Hematopoietic multipotent progenitor cell treated with erythropoietin and hydrocortisone succinate and interleukin-3 and kit ligand, for 6 days (in vitro differentiated cells): Measurements from ENCODE around the gene PPP1R36.
"Not testable (repeated sequence)": the region's sequence is repeated elsewhere in the genome, so short reads cannot be mapped to it uniquely, and the experiment has no call there.

Source experiments
- DNase-seq: peaks from one replicate; pipeline ENCODE4 v3.0.0-alpha.2; 2015

Gene PPP1R36, protein sequence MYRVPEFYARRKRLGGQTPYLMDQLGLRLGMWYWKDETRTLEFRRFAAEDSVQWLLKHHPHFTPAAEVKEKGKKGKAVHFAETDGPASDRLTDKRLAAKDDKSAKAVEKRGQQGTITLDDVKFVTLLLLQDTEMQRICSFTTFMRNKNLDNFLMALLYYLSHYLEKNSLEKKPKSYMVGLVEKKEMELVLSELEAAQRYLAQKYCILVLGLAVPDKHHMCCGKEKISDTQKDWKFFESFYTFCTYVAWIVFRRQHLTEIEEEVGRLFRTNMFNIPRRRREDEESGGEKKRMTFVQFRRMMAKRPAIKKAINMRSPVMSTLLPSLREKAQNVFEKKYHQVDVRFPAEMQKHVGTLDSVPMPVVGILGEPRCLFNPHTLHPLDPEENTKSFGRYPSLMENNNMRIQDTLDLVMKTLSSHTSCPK

DNA sequence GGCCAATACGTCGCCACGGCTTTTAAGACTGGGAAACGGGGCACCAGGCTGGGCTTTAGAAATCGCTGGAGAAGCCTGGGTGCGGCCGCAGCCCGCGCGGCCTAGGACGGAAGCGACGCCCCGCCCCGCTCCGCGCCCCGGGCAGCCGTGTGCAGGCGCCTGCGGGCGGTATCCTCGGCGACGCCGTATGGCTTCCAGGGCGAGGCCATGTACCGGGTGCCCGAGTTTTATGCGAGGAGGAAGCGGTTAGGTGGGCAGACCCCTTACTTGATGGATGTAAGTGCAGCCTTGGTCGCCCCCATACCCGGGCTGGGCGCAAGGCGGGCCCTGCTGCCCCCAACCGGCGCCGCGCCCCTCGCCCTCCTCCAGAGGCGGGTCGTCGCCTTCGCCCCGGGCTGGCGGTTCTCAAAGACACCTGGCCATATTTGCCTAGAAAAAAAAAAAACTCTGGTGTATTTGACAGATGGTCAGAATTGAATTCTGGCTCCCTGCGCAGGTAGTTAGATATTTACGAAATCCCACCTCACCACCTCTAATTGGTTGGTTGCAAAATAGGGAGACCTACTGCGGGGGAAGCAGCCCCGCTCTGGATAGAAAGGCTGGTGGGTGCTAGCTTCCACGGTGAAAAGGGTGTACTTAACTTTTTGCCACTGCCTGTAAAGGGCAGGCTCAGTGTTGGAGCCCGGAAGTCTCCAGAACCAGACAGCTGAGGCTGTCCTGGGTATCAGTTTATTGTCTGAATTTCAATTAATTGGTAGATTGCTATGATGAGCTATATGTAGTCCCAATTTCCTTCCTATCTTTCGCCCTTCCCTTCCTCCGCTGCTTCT lies at the start of gene PPP1R36:
TSS of gene PPP1R36 (plus strand) at position 171 of the 830 bp plus-strand sequence. CDS start at position 208, 37 bp downstream.
- peak; percentile 76 for DNase-seq

DNA sequence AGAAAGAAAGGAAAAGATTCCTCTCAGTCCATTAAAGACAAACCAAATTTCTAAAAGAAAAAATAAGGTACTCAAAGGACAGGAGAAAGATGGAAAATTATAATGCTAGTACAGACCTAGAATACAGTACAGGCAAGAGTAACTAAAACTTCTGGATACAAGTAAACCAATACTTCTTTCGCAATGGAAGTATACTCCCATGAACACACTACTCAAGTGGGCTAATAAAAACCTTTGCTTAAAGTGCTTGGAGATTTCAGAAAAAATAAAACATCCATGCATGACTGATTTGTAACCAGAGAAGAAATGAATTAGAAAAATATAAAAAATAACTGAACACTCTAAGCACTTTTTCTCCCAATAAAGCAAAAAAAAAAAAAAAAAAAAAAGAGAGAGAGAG lies 49.7 kb upstream of the PPP1R36 start:
- DNase-seq: no peak

DNA sequence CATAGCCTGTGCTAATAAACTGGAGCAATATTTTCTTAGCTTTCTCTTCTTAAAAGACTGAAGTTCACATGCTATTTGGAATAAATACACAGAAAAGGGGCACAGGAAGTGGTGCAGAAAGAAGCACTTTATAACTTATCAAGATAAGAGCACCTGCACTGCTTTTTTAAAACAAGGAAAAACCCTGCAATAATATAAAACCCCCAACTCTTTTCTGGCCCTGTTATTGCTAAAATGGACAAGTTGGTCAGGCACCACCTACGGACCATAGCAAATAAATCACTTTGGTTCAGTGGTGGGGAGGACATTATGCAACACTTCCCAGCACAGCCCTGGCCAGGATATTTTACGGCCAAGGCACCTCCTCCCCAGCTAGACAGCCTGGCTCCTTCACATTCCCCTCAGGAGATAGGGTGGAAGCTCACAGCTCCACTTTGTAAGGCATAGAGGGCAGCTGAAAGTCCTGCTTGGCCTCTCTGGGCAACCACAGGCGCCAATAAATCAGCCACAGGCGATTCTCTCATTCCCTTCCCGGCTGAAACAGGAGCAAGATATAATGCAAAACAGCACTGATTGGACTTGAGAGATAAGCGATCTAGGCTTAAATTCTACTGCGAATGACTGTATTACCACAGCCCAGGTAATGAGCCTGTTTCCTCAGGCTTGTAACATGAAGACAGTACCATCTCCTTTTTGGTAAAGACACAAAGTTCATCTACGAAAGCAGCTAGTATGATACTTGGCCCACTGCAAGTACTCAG lies 48.2 kb upstream of the PPP1R36 start:
- no peak for DNase-seq

DNA sequence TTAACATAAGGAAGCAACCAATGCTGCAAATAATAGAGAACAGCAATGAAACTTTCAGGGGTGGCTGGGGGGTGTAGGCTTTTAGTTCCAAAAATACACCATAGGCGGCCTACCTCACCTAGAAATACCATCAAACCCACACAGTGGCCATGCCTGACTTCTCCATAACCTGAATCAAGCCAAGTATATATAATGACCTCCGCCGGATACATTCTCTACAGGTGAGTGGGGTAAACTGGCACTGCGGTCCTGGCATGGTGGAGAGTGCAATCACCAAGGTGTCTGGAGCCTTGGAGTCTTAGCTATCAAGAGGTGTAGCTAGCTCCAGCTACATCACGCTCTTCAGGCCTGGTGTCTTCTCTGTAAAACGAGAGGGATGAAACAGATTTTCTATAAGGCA lies 47.3 kb upstream of the PPP1R36 start:
- DNase-seq: peak; percentile 17

DNA sequence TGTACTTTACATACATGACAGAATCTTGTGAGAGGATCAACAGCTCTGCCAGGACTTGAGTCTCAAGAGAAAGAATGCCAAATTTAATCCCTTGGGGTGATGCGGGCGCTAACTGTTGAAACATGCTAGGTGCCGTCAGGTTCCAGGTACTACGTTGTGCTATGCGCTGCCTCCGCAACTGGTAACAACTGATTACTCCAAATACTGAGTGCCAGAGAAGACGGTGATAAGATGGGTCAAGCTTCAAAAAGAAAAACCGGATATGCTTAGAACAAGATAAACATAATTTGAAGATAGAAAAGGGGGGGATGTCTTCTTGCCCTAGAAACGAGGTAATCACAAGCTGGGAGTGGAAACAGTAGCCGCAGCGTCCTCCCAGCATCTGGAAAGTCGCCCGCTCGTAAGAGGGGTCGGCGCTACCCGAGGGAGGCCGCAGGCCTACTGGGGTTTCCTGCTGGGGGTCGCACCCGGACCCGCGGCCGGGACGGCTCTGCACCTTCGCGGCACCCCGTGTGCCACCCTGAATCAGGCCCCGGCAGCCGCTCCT lies 46.8 kb upstream of the PPP1R36 start:
- peak; percentile 76 for DNase-seq

DNA sequence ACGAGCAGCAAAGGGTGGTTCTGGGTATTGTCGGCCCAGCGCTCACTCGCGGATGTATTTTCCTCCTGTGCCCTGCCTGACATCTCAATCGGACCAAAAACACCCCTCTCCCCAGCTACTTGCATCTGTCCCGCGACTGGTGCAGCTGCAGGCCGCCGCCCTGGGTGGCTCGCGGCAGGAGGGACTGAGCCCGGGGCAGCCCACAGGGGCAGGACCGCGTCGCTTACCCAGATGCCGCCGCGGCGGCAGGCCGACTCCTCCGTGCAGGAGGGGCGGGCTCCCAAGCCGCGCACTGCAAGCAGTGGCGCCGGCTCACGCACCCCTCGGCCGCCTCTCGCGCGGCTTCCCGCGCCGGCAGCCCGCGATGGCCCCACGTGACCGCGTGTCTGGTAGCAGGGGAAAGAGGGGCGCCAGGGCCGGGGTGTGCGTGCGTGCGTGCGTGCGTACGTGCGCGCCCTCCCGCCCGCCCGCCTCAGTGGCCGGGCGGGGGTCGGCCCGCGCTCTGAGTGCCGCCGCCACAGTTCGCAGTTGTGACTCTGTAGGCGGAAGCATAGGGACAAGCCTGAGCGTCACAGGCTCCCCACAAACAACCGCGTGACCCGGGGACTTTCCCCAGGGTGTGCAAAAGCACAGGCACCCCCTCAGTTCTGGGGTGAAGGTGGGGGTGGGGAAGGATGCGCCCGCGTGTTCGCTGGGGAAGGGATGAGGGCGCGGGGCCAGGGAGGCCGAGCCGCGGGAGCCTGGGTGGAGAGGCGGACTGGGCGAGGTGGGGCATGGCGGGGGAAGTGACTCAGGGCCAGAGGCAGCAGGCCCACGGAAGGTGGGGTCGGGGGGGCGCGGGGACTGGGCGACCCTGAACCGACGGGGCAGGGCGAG lies 46.1 kb upstream of the PPP1R36 start, which contains the start of gene ZBTB25:
TSS of gene ZBTB25 (minus strand) at position 405 of the 876 bp plus-strand sequence. CDS start 13,305 bp downstream, outside the sequence.
- DNase-seq: peak; percentile 93

DNA sequence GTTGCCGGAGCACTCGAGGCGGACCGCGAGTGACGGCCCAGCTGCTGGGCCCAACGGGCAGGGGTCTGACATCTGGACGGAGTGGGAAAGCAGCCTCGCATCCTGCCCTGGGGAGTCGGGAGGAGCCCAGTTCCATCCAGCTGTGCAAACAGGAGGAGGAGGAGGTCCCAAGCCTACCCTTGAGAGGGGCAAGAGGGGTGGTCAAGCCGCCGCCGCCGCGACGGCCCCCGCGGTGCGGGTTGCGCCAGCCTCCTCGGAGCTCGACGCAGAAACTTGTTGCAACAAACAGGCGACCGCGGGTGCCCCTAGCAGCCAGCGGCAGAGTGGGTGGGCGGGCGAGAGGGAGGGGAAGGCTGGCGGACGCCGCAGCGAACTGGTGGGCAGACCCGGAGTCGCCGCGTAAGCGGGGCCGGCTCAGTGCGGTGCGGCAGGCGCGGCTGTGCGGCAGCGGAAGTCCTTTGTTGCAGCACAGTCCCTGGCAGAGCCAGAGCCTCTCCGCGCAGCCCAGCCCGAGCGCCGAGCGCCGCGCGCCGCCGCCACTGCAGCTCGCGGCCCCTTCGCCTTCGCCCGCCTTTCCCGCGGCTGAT lies 45.4 kb upstream of the PPP1R36 start, which contains the start of gene ZBTB1:
TSS of gene ZBTB1 (plus strand) at position 461 of the 587 bp plus-strand sequence. CDS start 16,735 bp downstream, outside the sequence.
- peak; percentile 88 for DNase-seq

DNA sequence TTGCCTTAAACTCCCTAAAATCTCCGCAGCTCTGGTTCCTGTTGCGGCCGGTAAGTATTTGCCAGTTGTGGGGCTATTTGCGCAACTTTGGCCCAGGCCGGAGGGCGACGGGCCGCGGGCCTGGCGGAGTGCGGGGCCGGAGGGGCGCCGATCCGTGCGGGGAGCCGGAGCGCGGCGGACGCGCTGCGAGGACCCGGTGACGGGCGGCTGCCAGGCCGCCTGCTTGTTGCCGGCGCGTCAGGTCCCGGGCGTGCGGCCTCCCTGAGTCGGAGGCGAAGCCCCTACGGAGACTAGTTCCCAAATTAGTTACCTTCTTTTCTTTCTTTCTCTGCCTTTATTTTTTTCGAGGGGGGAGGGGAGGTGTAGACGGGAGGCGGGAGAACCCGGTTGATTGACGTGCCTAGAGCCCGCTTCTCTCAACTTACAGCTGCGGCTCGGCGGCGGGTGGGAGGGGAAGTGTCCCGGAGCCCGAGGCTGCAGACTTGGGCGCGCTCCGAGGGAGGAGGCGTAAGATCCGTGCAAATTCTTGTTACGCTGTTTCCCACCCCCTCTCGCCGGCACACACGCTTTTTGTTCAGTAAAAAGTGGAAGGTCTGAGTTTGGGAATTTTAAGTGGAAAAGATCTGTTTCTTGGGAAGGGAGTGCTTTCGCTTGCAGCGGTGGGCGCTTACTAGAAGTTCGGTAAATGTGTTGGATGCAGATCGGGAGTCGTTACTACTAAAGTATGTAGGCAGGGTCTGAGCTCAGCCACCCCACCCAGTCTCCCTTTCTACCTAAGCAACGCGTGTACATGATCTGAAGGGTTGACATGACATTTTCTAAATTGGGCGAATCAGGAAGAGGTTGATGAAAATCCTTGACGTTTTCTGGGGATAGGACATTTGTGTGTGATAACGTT lies 44.6 kb upstream of the PPP1R36 start:
- DNase-seq: peak; percentile 96

DNA sequence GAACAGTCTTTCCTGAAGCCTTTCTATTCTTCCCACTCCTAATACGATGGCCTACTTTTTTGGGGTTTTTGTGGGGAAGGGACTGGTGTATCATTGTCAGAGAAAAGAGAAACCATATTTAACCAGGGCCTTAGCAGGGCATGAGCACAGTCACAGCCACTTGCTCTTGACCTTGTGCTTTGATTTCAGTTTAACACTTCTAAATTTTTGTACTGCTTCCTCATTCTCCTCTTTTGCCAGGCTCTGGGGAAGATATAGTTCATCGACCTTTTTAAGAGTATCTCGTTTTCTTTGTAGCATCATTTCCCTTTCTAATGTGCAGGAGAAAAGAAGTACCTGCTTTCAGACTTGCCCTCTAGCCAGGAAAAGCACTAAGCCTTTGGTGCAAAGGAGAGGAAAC lies 43.0 kb upstream of the PPP1R36 start:
- peak; percentile 16 for DNase-seq

DNA sequence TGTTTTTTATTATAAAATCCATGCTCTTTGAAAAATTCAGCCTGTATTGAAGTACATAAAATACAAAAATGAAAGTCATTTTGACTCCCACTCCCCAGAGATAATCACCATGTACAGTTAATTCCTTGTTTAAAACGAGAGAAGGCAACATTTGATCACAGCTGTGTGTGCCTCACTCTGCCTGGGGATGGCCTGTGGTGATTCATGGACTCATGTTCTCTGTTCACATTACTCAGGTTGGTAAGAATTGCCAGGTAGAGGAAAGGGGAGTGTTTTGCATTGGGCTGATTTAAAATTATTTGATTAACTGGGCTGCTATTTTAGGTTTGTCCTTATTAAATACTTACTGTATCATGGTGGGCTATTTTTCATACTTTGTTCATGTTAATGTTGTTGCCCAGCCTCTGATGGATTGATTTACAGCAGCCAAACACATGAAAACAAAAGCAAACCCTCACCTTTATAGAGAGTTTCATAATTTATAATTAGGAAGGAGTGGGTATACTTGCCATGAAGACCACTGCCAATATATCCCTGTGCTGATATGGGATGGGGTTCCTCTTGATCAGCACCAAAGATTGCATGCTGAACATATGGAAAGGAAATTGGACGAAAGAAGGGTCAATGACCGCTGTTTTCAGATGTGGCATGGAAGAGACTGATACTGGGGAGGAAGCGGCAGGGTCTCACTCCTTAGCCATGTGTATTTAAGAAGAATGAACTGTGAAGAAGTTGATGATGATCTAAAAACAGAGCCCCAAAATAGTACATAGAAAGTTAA lies 42.2 kb upstream of the PPP1R36 start:
- peak; percentile 21 for DNase-seq

DNA sequence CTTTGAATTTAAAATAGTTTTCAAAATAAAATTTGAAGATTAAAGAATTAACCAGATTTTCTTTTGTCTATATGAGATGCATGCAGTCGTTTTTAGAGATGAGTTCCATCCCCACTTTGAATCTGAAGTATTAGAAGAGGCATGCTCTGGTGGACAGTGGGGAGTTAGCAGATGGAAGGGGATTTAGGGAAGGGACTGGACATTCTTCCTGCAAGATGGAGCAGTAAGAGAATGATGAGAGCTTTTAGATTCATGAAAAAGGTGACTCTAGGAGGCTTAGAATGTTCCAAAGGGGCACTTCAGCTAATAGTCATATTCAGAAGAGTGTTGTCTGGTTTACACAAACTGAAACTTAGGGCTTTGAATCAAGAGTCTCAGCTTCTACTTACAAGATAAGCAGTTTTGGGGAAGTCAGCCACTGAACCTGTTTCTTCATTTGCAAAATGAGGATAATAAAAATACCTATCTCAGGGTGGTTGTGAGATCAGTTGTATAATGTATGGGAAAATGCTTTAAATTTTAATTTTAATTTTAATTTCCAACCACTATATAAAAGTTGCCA lies 41.5 kb upstream of the PPP1R36 start:
- peak; percentile 62 for DNase-seq

DNA sequence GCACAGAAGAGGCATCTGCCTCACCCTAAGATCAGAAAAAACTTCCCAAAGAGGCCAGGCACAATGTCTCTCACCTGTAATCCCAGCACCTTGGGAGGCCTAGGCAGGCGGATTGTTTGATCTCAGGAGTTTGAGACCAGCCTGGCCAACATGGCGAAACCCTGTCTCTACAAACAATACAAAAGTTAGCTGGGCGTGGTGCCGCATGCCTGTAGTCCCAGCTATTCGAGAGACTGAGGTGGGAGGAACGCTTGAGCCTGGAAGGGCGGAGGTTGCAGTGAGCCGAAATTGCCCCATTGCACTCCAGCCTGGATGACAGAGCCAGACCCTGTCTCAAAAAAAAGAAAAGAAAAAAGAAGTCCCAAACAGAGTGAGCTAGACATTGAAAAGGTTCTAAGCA lies 40.7 kb upstream of the PPP1R36 start:
- no peak for DNase-seq

DNA sequence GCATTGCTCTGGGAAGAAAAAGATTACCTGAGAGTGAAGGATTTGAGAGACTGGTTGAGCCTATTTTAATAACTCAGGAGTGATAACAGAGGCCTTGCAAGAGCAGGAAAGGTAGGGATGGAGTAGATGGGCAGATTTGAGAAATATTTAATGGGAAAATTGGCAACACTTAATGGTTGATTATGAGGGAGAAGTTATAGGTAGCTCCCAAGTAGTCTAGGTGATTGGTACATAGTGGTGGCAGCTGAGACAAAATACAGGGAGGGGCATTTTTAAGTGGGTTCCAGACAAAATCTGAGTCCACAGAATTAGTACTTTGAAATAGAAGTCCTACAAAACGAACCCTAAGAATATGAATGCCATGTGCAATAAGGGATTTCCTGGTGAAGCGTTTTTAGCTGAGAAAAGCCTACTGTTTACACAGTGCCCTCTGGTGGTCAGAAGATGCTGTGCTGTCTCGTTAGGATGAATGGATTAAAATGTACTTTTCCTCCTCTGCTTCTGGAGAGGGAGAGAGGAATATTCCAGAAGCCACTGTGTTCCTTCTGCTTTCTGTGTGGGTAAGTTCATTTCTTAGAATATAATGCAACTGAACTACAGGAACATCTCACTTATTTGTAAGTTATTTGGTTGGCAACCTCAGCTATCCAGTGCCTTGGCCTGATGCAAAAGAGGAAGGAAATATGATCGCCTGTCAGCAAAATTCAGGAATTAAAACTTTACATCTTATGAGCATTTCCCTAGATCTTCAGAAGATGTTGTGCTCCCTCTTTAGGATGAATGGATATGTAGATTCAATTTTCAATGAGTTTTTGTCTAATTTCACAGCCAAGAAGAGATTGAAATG lies 38.7 kb upstream of the PPP1R36 start:
- DNase-seq: peak; percentile 92

DNA sequence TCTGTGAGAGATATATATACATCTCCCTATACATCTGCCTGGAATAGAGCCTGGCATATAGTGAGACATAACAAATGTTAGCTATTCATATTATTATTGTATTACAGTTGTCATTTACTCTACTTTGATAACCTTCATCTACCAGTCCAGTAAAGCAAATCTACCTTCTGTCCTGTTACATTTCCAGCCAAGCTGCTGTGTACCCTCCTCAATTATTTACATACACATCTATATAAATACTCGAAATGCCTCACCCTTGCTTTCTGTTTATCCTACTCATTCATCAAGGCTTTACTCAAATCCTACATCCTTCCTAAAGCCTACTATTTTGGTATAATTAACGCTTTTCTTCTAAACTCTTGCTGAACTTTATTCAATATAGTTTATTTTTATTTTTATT lies 36.5 kb upstream of the PPP1R36 start:
- no peak for DNase-seq

DNA sequence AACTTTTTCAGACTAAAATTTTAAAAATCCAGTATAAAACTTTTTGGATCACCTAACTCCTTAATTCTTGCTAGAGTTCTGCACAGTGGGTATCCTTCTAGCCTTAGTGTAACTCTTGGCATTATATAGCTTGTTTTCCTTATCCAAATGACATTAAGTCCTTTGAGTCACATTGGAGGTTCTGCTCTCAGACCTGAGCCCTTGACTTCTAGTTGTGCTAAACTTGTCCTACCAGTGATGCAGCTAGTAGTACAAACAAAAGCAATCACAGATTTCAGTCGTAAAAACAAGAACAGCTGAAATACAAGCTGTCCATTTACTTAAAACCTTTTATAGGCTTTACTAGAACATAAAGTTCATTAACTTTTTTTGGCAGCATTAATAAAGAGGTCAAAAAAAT lies 34.7 kb upstream of the PPP1R36 start:
- DNase-seq: no peak

DNA sequence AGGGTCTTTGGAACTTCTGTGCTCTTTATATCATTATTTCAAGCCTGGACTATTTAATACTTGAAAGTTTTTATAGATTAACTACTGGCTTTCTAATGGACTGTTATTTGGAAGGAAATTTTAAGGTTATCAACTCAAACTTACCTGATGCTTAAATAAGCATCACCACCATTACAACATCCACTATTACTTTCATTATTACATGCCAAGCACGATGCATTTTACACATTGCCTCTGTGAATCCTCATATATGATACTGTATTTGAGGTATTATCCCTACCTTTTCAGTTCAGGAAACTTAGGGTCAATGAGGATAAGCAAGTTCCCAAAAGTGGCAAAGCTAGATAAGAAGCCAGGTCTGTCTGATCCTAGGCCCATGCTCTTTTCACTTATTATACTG lies 32.8 kb upstream of the PPP1R36 start:
- no peak for DNase-seq

DNA sequence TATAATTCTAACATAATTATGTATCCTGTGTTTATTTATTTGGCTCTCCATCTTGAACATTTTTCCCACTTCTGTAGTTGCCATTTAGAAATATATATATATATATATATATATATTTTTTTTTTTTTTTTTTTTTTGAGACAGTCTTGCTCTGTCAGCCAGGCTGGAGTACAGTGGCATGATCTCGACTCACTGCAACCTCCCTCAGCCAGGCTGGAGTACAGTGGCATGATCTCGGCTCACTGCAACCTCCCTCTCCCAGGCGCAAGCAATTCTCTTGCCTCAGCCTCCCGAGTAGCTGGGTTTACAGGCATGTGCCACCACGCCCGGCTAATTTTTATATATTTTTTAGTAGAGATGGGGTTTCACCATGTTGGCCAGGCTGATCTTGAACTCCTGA lies 32.1 kb upstream of the PPP1R36 start:
- DNase-seq: not testable (repeated sequence)

DNA sequence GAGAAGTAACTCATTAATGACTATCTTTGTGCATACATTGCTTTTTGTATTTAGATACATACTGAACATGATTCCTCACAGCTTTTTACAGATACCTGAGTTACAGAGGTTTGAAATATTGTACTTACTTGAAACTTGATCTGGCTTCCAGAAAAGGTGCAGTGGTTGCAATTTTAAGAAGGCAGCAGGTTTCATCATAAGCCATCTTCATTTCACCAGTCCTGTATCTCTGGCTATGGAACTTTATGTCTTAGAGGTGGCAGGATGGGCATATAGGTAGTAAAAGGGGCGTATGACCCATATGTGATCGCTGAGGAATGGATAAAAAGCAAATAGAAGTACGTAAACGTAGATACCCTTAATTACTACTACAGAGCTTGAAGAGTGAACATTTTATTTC lies 31.5 kb upstream of the PPP1R36 start:
- DNase-seq: no peak
